HepG2 (cell line): ENCODE data around the gene UBE2L6. TPM values are rescaled to one million over a fixed set of nuclear protein-coding genes. Genes with fewer than 3 reads are reported as not detected.

Experiments used
- ARNTL ChIP-seq: sonication (generic); formaldehyde crosslinking; IDR thresholded peaks from 2 replicates; pipeline ENCODE4 v1.4.0; 2020; ENCODE audit warnings: mild to moderate bottlenecking, missing genetic modification reagents
- CREM ChIP-seq, 2 experiments: sonication (generic) in 1 of 2; formaldehyde crosslinking in 1 of 2; IDR thresholded peaks; 2 replicates each; pipeline versions ENCODE4 v1.4.0 to v1.6.1; 2016 to 2020; ENCODE audit warnings: antibody characterized with exemption in 1 of 2, mild to moderate bottlenecking in 1 of 2, missing genetic modification reagents in 1 of 2
- DR1 ChIP-seq: sonication (generic); formaldehyde crosslinking; IDR thresholded peaks from 2 replicates; pipeline ENCODE4 v1.8.0; 2021; ENCODE audit warnings: mild to moderate bottlenecking, missing genetic modification reagents, inconsistent platforms
- HDAC1 ChIP-seq: sonication (generic); formaldehyde crosslinking; IDR thresholded peaks from 2 replicates; pipeline ENCODE4 v1.5.1; 2020; ENCODE audit warnings: mild to moderate bottlenecking, missing genetic modification reagents
- KDM5A ChIP-seq: fragments of 200-600 bp; sonication (generic); IDR thresholded peaks from 2 replicates; pipeline ENCODE4 v1.7.0; 2018; ENCODE audit warnings: antibody characterized with exemption, mild to moderate bottlenecking, low read length, borderline replicate concordance
- MXI1 ChIP-seq: IDR thresholded peaks from 3 replicates; pipeline ENCODE4 v1.6.1; 2012; ENCODE audit warnings: low read depth, low read length, inconsistent platforms, borderline replicate concordance
- NFATC3 ChIP-seq: sonication (generic); formaldehyde crosslinking; IDR thresholded peaks from 2 replicates; pipeline ENCODE4 v1.5.1; 2020; ENCODE audit warnings: mild to moderate bottlenecking, missing genetic modification reagents
- POLR2G ChIP-seq: fragments of 200-400 bp; formaldehyde crosslinking; IDR thresholded peaks from 2 replicates; pipeline ENCODE4 v1.6.1; 2018; ENCODE audit warnings: mild to moderate bottlenecking, low read depth, low read length, moderate library complexity
- SIN3B ChIP-seq: fragments of 150-350 bp; IDR thresholded peaks from 2 replicates; pipeline ENCODE4 v1.6.1; 2014; ENCODE audit warnings: low read length
- TCF12 ChIP-seq, 2 experiments: fragments of 450-650 bp in 1 of 2; sonication (generic) in 1 of 2; formaldehyde crosslinking in 1 of 2; IDR thresholded peaks; 2 replicates each; pipeline versions ENCODE4 v1.6.1 to v1.8.0; 2017 to 2022; ENCODE audit warnings: antibody characterized with exemption in 1 of 2, mild to moderate bottlenecking in 1 of 2, missing genetic modification reagents in 1 of 2, moderate library complexity in 1 of 2
- ZBTB10 ChIP-seq: sonication (generic); formaldehyde crosslinking; IDR thresholded peaks from 2 replicates; pipeline ENCODE4 v1.4.0; 2020; ENCODE audit warnings: missing genetic modification reagents, borderline replicate concordance
- ZNF350 ChIP-seq: sonication (generic); formaldehyde crosslinking; IDR thresholded peaks from 2 replicates; pipeline ENCODE4 v1.4.0; 2020; ENCODE audit warnings: mild to moderate bottlenecking, low read depth, missing genetic modification reagents, borderline replicate concordance
- ZNF430 ChIP-seq: sonication (generic); formaldehyde crosslinking; IDR thresholded peaks from 2 replicates; pipeline ENCODE4 v1.9.0; 2021; ENCODE audit warnings: mild to moderate bottlenecking, missing genetic modification reagents
- ZNF550 ChIP-seq: sonication (generic); formaldehyde crosslinking; IDR thresholded peaks from 2 replicates; pipeline ENCODE4 v1.4.0; 2020; ENCODE audit warnings: mild to moderate bottlenecking, missing genetic modification reagents, borderline replicate concordance
- ZNF792 ChIP-seq: IDR thresholded peaks from 2 replicates; pipeline ENCODE4 v1.6.1; 2016
- ZNF800 ChIP-seq: sonication (generic); formaldehyde crosslinking; IDR thresholded peaks from 2 replicates; pipeline ENCODE4 v1.4.0; 2020; ENCODE audit warnings: missing genetic modification reagents
- polyA plus RNA-seq, 8 experiments: library from polyadenylated mRNA; depleted of rRNA in 3 of 8; stranded (reverse) in 7 of 8; unstranded in 1 of 8; fragments of >200 nt; fragmentation: Illumina TruSeq in 4 of 8; extraction: Trizol in 4 of 8; gene quantifications; 2 replicates each; pipeline versions ENCODE4 v1.2.1 to v1.2.3, GENCODE V29; 2011 to 2016; ENCODE audit warnings: low read depth in 4 of 8, missing spikeins in 1 of 8, mixed read lengths in 1 of 8; ENCODE audit not compliant: insufficient read depth in 1 of 8
- total RNA-seq, 5 experiments: library from RNA; depleted of rRNA; stranded (reverse); fragments of >200 nt; fragmentation: Illumina TruSeq; extraction: Trizol; gene quantifications; 2 replicates each; pipeline ENCODE4 v1.2.3, GENCODE V29; 2016; ENCODE audit warnings: low read depth in 1 of 5
- TF ChIP-seq, protein P1 (sequence below): sonication (generic); formaldehyde crosslinking; conservative IDR thresholded peaks from 2 replicates; pipeline ENCODE4 v1.4.0; 2020; ENCODE audit warnings: mild to moderate bottlenecking, missing genetic modification reagents, moderate library complexity
- TF ChIP-seq, protein P2 (sequence below): sonication (generic); formaldehyde crosslinking; IDR thresholded peaks from 2 replicates; pipeline ENCODE4 v1.5.0; 2020; ENCODE audit warnings: missing genetic modification reagents

Gene UBE2L6
- total and polyA plus RNA-seq, 2 of the 13 experiments (the other 11 are each of a cell fraction or from before 2014, with no cell fraction given), result 30.3 to 30.4 TPM

DNA sequence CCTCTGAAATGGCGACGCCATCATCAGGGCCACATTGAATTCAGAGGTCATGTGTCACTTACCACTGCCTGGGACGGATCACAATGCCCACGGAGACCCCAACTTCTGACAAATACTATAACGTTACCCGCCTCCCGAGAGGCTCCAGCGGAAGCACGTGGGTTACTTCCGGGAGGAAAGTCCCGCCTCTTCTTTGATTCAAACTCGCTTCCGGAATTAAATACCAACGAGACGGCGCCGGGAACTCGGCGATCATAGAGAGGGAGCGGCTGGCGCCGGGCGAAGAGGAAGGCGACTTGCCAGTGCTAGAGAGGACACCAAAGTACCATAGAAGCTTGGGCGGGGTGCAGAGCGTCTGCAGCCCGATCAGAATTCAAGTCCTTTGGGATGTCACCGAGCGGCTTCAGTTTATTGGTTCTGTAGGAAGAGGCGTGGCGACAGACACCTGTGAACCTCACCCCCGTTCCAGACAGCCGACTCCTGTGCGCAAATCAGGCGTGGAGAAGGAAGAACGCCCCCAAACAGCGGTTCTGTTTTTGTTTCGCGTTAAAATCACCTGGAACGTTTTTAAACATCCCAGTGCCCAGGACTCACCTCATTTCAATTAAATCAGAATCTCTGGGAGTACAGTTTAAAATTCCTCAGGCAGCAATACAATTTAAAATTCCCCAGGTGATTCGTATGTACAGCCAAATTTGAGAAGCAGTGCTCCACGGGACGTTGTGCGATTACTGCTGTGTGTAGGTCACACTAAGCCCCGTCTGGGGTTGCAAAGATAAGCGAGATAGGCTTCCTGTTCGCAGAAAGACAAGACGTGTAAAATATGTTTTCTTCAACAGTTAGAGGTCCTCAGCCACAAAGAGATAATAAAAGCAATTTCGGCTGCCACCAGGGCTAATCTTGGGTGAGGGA lies 36.6 kb downstream of the UBE2L6 start, which contains the start of gene TIMM10 (continued):
- TF ChIP-seq ZBTB10 (CRISPR knock-in tag) (peak; percentile 54; the same call in 1 of the 2 replicates), MXI1 (peak; percentile 98; the same call in 2 of the 3 replicates), ARNTL (no peak), ZNF550 (no peak), KDM5A (peak; percentile 93), CREM (IDR thresholded peaks at IDR 0.05) (peak; percentile 85), CREM (CRISPR knock-in tag; IDR thresholded peaks at IDR 0.05) (no peak), TCF12 (IDR thresholded peaks at IDR 0.05) (no peak), TCF12 (CRISPR knock-in tag; IDR thresholded peaks at IDR 0.05) (no peak), ZNF800 (peak; percentile 69; the same call in 1 of the 2 replicates), NFATC3 (CRISPR knock-in tag) (peak; percentile 88; the same call in 1 of the 2 replicates), ZNF350 (CRISPR knock-in tag) (peak; percentile 89; the same call in 1 of the 2 replicates), ZNF430 (CRISPR knock-in tag) (no peak), SIN3B (peak; percentile 54; the same call in 1 of the 2 replicates), DR1 (peak; percentile 55; the same call in 1 of the 2 replicates), POLR2G (peak; percentile 73), HDAC1 (peak; percentile 86), ZNF792 (CRISPR knock-in tag) (peak; percentile 40; the same call in 1 of the 2 replicates)
- TF ChIP-seq, protein P1, sequence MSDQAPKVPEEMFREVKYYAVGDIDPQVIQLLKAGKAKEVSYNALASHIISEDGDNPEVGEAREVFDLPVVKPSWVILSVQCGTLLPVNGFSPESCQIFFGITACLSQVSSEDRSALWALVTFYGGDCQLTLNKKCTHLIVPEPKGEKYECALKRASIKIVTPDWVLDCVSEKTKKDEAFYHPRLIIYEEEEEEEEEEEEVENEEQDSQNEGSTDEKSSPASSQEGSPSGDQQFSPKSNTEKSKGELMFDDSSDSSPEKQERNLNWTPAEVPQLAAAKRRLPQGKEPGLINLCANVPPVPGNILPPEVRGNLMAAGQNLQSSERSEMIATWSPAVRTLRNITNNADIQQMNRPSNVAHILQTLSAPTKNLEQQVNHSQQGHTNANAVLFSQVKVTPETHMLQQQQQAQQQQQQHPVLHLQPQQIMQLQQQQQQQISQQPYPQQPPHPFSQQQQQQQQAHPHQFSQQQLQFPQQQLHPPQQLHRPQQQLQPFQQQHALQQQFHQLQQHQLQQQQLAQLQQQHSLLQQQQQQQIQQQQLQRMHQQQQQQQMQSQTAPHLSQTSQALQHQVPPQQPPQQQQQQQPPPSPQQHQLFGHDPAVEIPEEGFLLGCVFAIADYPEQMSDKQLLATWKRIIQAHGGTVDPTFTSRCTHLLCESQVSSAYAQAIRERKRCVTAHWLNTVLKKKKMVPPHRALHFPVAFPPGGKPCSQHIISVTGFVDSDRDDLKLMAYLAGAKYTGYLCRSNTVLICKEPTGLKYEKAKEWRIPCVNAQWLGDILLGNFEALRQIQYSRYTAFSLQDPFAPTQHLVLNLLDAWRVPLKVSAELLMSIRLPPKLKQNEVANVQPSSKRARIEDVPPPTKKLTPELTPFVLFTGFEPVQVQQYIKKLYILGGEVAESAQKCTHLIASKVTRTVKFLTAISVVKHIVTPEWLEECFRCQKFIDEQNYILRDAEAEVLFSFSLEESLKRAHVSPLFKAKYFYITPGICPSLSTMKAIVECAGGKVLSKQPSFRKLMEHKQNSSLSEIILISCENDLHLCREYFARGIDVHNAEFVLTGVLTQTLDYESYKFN (CRISPR knock-in tag), result peak; percentile 52; the same call in 1 of the 2 replicates
- TF ChIP-seq, protein P2, sequence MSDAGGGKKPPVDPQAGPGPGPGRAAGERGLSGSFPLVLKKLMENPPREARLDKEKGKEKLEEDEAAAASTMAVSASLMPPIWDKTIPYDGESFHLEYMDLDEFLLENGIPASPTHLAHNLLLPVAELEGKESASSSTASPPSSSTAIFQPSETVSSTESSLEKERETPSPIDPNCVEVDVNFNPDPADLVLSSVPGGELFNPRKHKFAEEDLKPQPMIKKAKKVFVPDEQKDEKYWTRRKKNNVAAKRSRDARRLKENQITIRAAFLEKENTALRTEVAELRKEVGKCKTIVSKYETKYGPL (CRISPR knock-in tag), result 0 out of 2 replicates have a peak, but pooled peaks have one; percentile 27
